Activated CD4-positive, alpha-beta T cell treated with anti-CD3 and anti-CD28 coated beads, Interleukin-2, amount 10 ng/mL, durations not matched to agents 7 days and 5 days (primary cell): Measurements from ENCODE around the gene ITGA11. TPM values are rescaled to one million over a fixed set of nuclear protein-coding genes. Genes with fewer than 3 reads are reported as not detected.
A peak's percentile ranks its signal among the peaks of the same experiment; 100 is the strongest.
"Not testable (repeated sequence)": the region's sequence is repeated elsewhere in the genome, so short reads cannot be mapped to it uniquely, and the experiment has no call there.

ENCODE experiments used
- CTCF ChIA-PET: fragments of 350-600 bp; sonication (Branson Sonifier 250); formaldehyde crosslinking; loops from one replicate; lab custom pipeline; 2021; ENCODE audit warnings: antibody characterized with exemption; lab: Charles Lee
- POLR2A ChIA-PET: fragments of 350-600 bp; sonication (Branson Sonifier 250); formaldehyde crosslinking; loops from one replicate; lab custom pipeline; 2021; ENCODE audit warnings: antibody characterized with exemption; lab: Charles Lee
- DNase-seq: peaks from one replicate; pipeline ENCODE4 v3.0.0-alpha.2; 2020
- H3K27ac Mint-ChIP-seq: one replicate; pipeline ENCODE4 v1.8.0; 2021; ENCODE audit warnings: mild to moderate bottlenecking, moderate library complexity, mixed read lengths
- H3K27me3 Mint-ChIP-seq: one replicate; pipeline ENCODE4 v1.8.0; 2021; ENCODE audit warnings: mixed read lengths
- H3K36me3 Mint-ChIP-seq: one replicate; pipeline ENCODE4 v1.8.0; 2021; ENCODE audit warnings: low read depth, mixed read lengths
- H3K4me1 Mint-ChIP-seq: one replicate; pipeline ENCODE4 v1.8.0; 2021; ENCODE audit warnings: mixed read lengths
- H3K4me3 Mint-ChIP-seq: one replicate; pipeline ENCODE4 v1.8.0; 2021; ENCODE audit warnings: mild to moderate bottlenecking, moderate library complexity, mixed read lengths
- H3K9me3 Mint-ChIP-seq: one replicate; pipeline ENCODE4 v1.8.0; 2021; ENCODE audit warnings: mixed read lengths
- total RNA-seq, 2 experiments: library from RNA; stranded (reverse); gene quantifications; one replicate each; pipeline ENCODE4 v1.2.3, GENCODE V29; 2021

The ITGA11 gene
- total RNA-seq, 2 experiments from 2014 or later = 1.0 to 1.1 TPM

GRCh38 chr15:68401496-68402431, 30.2 kb downstream of the ITGA11 start:
- Mint-ChIP-seq H3K27me3 (peaks cover 2% of the 10 kb centered on the region), H3K36me3 (no peaks in the 10 kb centered on the region), H3K4me1 (no peaks in the 10 kb centered on the region), H3K4me3 (no peak overlapping the region), H3K27ac (no peak overlapping the region), H3K9me3 (no peaks in the 10 kb centered on the region)
- DNase-seq = no peak
- CTCF ChIA-PET = no interaction called here
- POLR2A ChIA-PET = no interaction called here

- H3K4me3 Mint-ChIP-seq = no peak overlapping the region
- H3K36me3 Mint-ChIP-seq = no peaks in the 10 kb centered on the region
- H3K9me3 Mint-ChIP-seq = peaks cover 6% of the 10 kb centered on the region
- POLR2A ChIA-PET = no interaction called here
- CTCF ChIA-PET = no interaction called here
- no peak overlapping the region for H3K27ac Mint-ChIP-seq
- no peak for DNase-seq
- H3K27me3 Mint-ChIP-seq = peaks cover 6% of the 10 kb centered on the region
- H3K4me1 Mint-ChIP-seq = no peaks in the 10 kb centered on the region
These were observed 31.9 kb downstream of the ITGA11 start for GRCh38 chr15:68400066-68400456.

GRCh38 chr15:68399096-68400065, 32.6 kb downstream of the ITGA11 start:
- ChIA-PET CTCF (interaction anchor here (0.8 kb wide), 1 partner anchor 15 kb away, joined by 3 read pairs; no protein-coding TSS in a partner anchor), POLR2A (no interaction called here)
- Mint-ChIP-seq H3K4me3 (no peak overlapping the region), H3K27me3 (peaks cover 13% of the 10 kb centered on the region), H3K9me3 (peaks cover 6% of the 10 kb centered on the region), H3K4me1 (no peaks in the 10 kb centered on the region), H3K36me3 (no peaks in the 10 kb centered on the region), H3K27ac (no peak overlapping the region)
- DNase-seq = no peak

- CTCF ChIA-PET = not testable (repeated sequence)
These were observed 34.0 kb downstream of the ITGA11 start for GRCh38 chr15:68397999-68398398.

GRCh38 chr15:68396068-68396467, 35.9 kb downstream of the ITGA11 start:
- H3K9me3 Mint-ChIP-seq = peaks cover 19% of the 10 kb centered on the region
- H3K4me3 Mint-ChIP-seq = no peak overlapping the region
- no peak overlapping the region for H3K27ac Mint-ChIP-seq
- POLR2A ChIA-PET = no interaction called here
- H3K27me3 Mint-ChIP-seq = peaks cover 38% of the 10 kb centered on the region
- peaks cover 6% of the 10 kb centered on the region for H3K4me1 Mint-ChIP-seq
- CTCF ChIA-PET = no interaction called here
- no peak for DNase-seq
- H3K36me3 Mint-ChIP-seq = peaks cover 6% of the 10 kb centered on the region

More at GRCh38 chr15:68397999-68398398, 34.0 kb downstream of the ITGA11 start:
- H3K36me3 Mint-ChIP-seq, H3K4me1 Mint-ChIP-seq, H3K4me3 Mint-ChIP-seq, DNase-seq, H3K9me3 Mint-ChIP-seq, H3K27ac Mint-ChIP-seq, POLR2A ChIA-PET: not testable (repeated sequence)
- peaks cover 23% of the 10 kb centered on the region for H3K27me3 Mint-ChIP-seq

GRCh38 chr15:68391121-68391520, 40.8 kb downstream of the ITGA11 start:
- Mint-ChIP-seq H3K4me3 (no peak overlapping the region), H3K36me3 (peaks cover 6% of the 10 kb centered on the region), H3K27me3 (peaks cover 35% of the 10 kb centered on the region), H3K9me3 (peaks cover 19% of the 10 kb centered on the region), H3K4me1 (peaks cover 20% of the 10 kb centered on the region), H3K27ac (no peak overlapping the region)
- ChIA-PET CTCF (interaction anchor here (1.0 kb wide), 1 partner anchor 8 kb away, joined by 3 read pairs; no protein-coding TSS in a partner anchor), POLR2A (no interaction called here)
- DNase-seq = no peak

GRCh38 chr15:68389936-68390817, 41.8 kb downstream of the ITGA11 start:
- peaks cover 6% of the 10 kb centered on the region for H3K36me3 Mint-ChIP-seq
- peak overlapping the region; percentile 32 for H3K27ac Mint-ChIP-seq
- H3K27me3 Mint-ChIP-seq = peaks cover 33% of the 10 kb centered on the region
- DNase-seq = peak; percentile 45
- no peak overlapping the region for H3K4me3 Mint-ChIP-seq
- peaks cover 20% of the 10 kb centered on the region for H3K4me1 Mint-ChIP-seq
- ChIA-PET POLR2A (interaction anchor here (0.7 kb wide), 1 partner anchor 10 kb away, joined by 3 read pairs; no protein-coding TSS in a partner anchor), CTCF (interaction anchor here (1.0 to 1.2 kb wide), 2 partner anchors 7 to 84 kb away, joined by 3 to 5 read pairs; no protein-coding TSS in a partner anchor)
- H3K9me3 Mint-ChIP-seq = peaks cover 14% of the 10 kb centered on the region

GRCh38 chr15:68389041-68389930, 42.7 kb downstream of the ITGA11 start:
- H3K4me3 Mint-ChIP-seq = no peak overlapping the region
- H3K4me1 Mint-ChIP-seq = peaks cover 20% of the 10 kb centered on the region
- peaks cover 25% of the 10 kb centered on the region for H3K27me3 Mint-ChIP-seq
- peaks cover 14% of the 10 kb centered on the region for H3K9me3 Mint-ChIP-seq
- ChIA-PET CTCF (interaction anchor here (1.2 kb wide), 1 partner anchor 83 kb away, joined by 5 read pairs; no protein-coding TSS in a partner anchor), POLR2A (no interaction called here)
- no peak for DNase-seq
- peak overlapping the region; percentile 32 for H3K27ac Mint-ChIP-seq
- H3K36me3 Mint-ChIP-seq = peaks cover 6% of the 10 kb centered on the region

- POLR2A ChIA-PET = no interaction called here
- H3K27ac Mint-ChIP-seq = no peak overlapping the region
- peaks cover 8% of the 10 kb centered on the region for H3K36me3 Mint-ChIP-seq
- no peak overlapping the region for H3K4me3 Mint-ChIP-seq
- CTCF ChIA-PET = interaction anchor here (0.9 to 1.8 kb wide), 3 partner anchors 14 to 89 kb away, joined by 3 to 5 read pairs (median 3); no protein-coding TSS in a partner anchor
- peaks cover 14% of the 10 kb centered on the region for H3K9me3 Mint-ChIP-seq
- no peak for DNase-seq
- peaks cover 12% of the 10 kb centered on the region for H3K27me3 Mint-ChIP-seq
- peaks cover 19% of the 10 kb centered on the region for H3K4me1 Mint-ChIP-seq
These were observed 44.4 kb downstream of the ITGA11 start for GRCh38 chr15:68387381-68388143.

GRCh38 chr15:68386587-68387288, 45.2 kb downstream of the ITGA11 start:
- DNase-seq = no peak
- H3K9me3 Mint-ChIP-seq = peaks cover 8% of the 10 kb centered on the region
- no peak overlapping the region for H3K4me3 Mint-ChIP-seq
- CTCF ChIA-PET = interaction anchor here (1.4 to 1.8 kb wide), 2 partner anchors 80 kb away, joined by 3 to 5 read pairs; no protein-coding TSS in a partner anchor
- H3K36me3 Mint-ChIP-seq = peaks cover 5% of the 10 kb centered on the region
- H3K27me3 Mint-ChIP-seq = peaks cover 4% of the 10 kb centered on the region
- POLR2A ChIA-PET = no interaction called here
- H3K27ac Mint-ChIP-seq = no peak overlapping the region
- peaks cover 18% of the 10 kb centered on the region for H3K4me1 Mint-ChIP-seq
